HG03045 (cell line): ENCODE measurements around the gene NT5C3A.

Experiments used
- ATAC-seq: cut with Tn5 transposase; IDR thresholded peaks from one replicate; pipeline ENCODE4 v1.9.1; 2021; ENCODE audit warnings: mild to moderate bottlenecking, moderate library complexity; ENCODE audit not compliant: unreplicated experiment

The NT5C3A gene

GRCh38 chr7:33076737-33077136, 14.2 kb upstream of the NT5C3A start:
- no peak for ATAC-seq

GRCh38 chr7:33075818-33076518, 13.4 kb upstream of the NT5C3A start:
- no peak for ATAC-seq

- no peak for ATAC-seq
Observed at GRCh38 chr7:33073243-33073642, 10.7 kb upstream of the NT5C3A start.

- ATAC-seq = no peak
Observed at GRCh38 chr7:33072471-33072870, 9.9 kb upstream of the NT5C3A start.

GRCh38 chr7:33070831-33071230, 8.3 kb upstream of the NT5C3A start:
- no peak for ATAC-seq

GRCh38 chr7:33070277-33070676, 7.7 kb upstream of the NT5C3A start:
- no peak for ATAC-seq

GRCh38 chr7:33067921-33068320, 5.3 kb upstream of the NT5C3A start:
- no peak for ATAC-seq

- no peak for ATAC-seq
Observed at GRCh38 chr7:33066771-33067170, 4.2 kb upstream of the NT5C3A start.

GRCh38 chr7:33065981-33066380, 3.4 kb upstream of the NT5C3A start:
- ATAC-seq = no peak

- peak; percentile 97 for ATAC-seq
Observed at GRCh38 chr7:33062782-33063443, 337 bp upstream of the NT5C3A start.

GRCh38 chr7:33061282-33061937, 1.2 kb downstream of the NT5C3A start:
- no peak for ATAC-seq

- ATAC-seq = no peak
Observed at GRCh38 chr7:33059635-33060034, 2.9 kb downstream of the NT5C3A start.

- ATAC-seq = no peak
Observed at GRCh38 chr7:33055158-33055557, 7.4 kb downstream of the NT5C3A start.

GRCh38 chr7:33054261-33054964, 8.2 kb downstream of the NT5C3A start:
- ATAC-seq = no peak

GRCh38 chr7:33053721-33054120, 8.9 kb downstream of the NT5C3A start:
- no peak for ATAC-seq

GRCh38 chr7:33050535-33051318, 11.8 kb downstream of the NT5C3A start:
- ATAC-seq = no peak

- ATAC-seq = no peak
Observed at GRCh38 chr7:33048704-33049103, 13.9 kb downstream of the NT5C3A start.

GRCh38 chr7:33048257-33048656, 14.3 kb downstream of the NT5C3A start:
- ATAC-seq = no peak

- ATAC-seq = no peak
Observed at GRCh38 chr7:33044986-33045385, 17.6 kb downstream of the NT5C3A start.

GRCh38 chr7:33044401-33044718, 18.2 kb downstream of the NT5C3A start:
- no peak for ATAC-seq
